HG03060 (cell line): Measurements from ENCODE around the gene CAMP.
"Not testable (repeated sequence)": the region's sequence is repeated elsewhere in the genome, so short reads cannot be mapped to it uniquely, and the experiment has no call there.

Experiments
- ATAC-seq: cut with Tn5 transposase; IDR thresholded peaks from one replicate; pipeline ENCODE4 v1.9.1; 2021; ENCODE audit warnings: low read depth, moderate number of reproducible peaks; ENCODE audit not compliant: unreplicated experiment

CAMP gene

GRCh38 chr3:48222616-48223513, at the start of gene CAMP:
CAMP (plus strand) TSS chr3:48223495; CDS start chr3:48223512, 17 bp downstream.
- no peak for ATAC-seq

GRCh38 chr3:48178072-48178471, 45.2 kb upstream of the CAMP start:
- no peak for ATAC-seq

GRCh38 chr3:48180021-48180420, 43.3 kb upstream of the CAMP start:
- ATAC-seq = no peak

- no peak for ATAC-seq
Observed at GRCh38 chr3:48180531-48181253, 42.6 kb upstream of the CAMP start.

- ATAC-seq = no peak
Observed at GRCh38 chr3:48184299-48184698, 39.0 kb upstream of the CAMP start.

GRCh38 chr3:48185129-48185528, 38.2 kb upstream of the CAMP start:
- no peak for ATAC-seq

- ATAC-seq = no peak
Observed at GRCh38 chr3:48186631-48187300, 36.5 kb upstream of the CAMP start.

- no peak for ATAC-seq
Observed at GRCh38 chr3:48187301-48187578, 36.1 kb upstream of the CAMP start.

GRCh38 chr3:48187579-48188265, 35.6 kb upstream of the CAMP start:
- peak; percentile 4 for ATAC-seq

- ATAC-seq = peak; percentile 81
Observed at GRCh38 chr3:48188266-48189201, 34.8 kb upstream of the CAMP start, which contains the start of gene CDC25A. CDC25A (minus strand) TSS chr3:48188417; CDS start chr3:48187947, 470 bp downstream.

GRCh38 chr3:48189321-48189720, 34.0 kb upstream of the CAMP start:
- no peak for ATAC-seq

GRCh38 chr3:48190911-48191310, 32.4 kb upstream of the CAMP start:
- no peak for ATAC-seq

GRCh38 chr3:48194446-48195071, 28.7 kb upstream of the CAMP start:
- ATAC-seq = no peak

- ATAC-seq = no peak
Observed at GRCh38 chr3:48196611-48197010, 26.7 kb upstream of the CAMP start.

GRCh38 chr3:48199117-48199516, 24.2 kb upstream of the CAMP start:
- no peak for ATAC-seq

- ATAC-seq = no peak
Observed at GRCh38 chr3:48202632-48203031, 20.7 kb upstream of the CAMP start.

- ATAC-seq = no peak
Observed at GRCh38 chr3:48208076-48208475, 15.2 kb upstream of the CAMP start.

GRCh38 chr3:48209445-48209844, 13.8 kb upstream of the CAMP start:
- ATAC-seq = no peak

- ATAC-seq = not testable (repeated sequence)
Observed at GRCh38 chr3:48210534-48210933, 12.8 kb upstream of the CAMP start.
